Stimulated activated CD4-positive, alpha-beta T cell treated with anti-CD3 and anti-CD28 coated beads, Interleukin-2, amount 100 ng/mL, for 24 hours (primary cell): ENCODE data around the gene RTN4R.

Experiments used
- DNase-seq, 2 donors: peaks; one replicate each; pipeline ENCODE4 v3.0.0-alpha.2; 2020

The RTN4R gene

GRCh38 chr22:20213833-20214708 lies 54.0 kb downstream of the RTN4R start:
- no peak for DNase-seq

DNA sequence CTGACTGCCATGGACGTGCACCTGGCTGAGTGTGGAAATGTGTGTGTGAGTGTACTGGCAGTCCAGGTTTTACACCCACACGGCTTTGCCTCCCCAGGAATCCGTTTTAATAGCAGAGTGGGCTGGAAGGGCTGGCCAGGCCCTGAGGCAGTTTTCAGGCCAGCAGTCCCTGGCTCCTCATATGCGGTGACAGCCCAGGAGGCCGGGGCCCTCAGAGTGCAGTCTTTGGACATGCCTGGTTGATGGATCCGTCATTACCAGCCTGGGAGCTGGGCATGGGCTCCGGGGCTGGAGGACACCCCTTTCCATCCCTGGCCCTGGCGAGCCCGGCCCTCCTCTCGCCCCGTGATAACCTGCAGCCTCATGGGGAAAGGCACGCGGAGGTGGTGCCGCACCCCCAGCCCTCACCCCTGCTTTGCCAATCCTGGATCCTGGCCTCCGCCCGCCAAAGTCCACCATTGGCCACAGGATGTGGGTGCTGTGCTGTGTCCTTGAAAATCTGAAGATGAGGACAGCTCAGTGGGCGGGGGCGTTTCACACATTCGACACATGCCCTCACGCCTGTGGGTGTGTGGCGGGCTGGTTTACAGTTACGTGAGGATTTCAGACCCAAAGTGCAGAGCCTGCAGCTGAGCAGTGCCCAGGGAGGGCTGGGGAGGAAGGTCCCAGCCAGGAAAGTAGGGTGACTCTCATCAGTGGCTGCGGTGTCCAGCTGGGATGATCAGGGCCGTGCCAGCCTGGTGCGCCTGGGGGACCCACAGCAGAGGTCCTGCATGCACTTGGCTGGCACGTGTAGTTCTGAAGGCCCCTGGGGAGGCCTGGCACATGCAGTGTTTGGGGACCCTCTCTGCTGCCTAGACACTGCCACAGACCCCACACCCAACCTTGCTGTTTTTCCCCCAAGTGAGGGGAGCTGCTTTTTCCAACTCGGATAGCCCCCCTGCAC lies 55.1 kb downstream of the RTN4R start:
- no peak for DNase-seq

DNA sequence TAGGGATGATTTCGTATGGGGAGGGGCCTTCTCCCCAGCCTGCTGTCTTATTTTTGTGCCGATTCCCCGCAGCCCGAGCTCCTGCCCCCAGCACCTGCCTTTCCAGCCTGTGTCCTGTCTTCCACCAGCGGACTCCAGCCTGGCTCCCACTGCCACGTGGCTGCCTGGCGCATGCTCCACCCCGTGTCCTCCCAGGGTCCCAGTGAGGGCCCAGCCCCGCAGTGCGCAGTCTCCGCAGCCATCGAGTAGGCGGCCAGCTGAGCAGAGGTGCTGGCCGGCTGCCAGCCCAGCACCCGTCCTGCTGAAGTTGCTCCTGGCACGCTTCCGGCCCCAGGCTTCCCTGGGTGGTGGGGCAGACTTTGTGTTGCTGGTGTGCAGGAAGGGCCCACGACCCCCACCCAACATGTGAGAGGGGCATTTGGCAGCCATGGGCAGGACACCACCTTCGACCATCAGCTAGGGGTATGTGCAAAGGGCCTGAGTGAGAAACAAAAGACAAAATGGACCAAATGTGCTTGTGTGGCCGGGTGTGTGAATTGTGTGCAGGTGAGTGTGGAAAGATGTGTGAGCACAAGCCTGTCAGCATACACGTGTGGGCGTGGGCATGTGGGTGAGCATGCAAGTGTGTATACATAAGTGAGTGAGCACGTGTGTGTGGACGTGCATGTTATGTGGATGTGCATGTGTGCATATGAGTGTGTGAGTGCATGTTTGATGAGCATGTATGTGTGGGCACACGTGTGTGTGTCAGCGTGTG lies 55.9 kb downstream of the RTN4R start:
- no peak for DNase-seq

DNA sequence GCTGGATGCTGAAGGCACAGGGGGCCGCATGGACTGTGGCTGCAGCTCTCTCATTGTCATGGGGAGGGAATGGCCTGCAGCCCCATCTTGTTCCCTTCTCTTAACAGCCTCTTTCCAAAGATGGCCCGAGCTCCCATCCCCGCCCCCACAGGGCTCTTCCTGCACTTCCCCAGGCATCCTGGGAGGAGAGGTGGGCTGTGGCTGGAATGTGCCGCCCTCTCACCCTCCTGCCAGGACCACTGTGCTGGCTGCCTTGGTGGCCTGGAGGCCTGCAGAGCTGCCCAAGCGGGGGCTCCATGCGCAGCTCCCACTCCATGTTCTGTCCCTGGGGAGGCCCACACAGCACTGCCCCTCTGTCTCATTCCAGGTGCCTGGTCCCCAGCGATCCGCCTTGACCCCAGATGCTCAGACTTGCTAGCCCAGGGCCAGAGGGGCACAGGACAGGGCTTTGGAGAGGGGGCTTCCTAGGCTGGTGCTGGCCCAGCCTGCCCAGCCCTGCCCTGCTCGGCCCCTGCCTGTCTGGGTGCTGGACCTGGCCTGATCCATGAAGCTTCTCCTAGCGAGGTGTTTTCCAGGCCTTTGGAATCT lies 56.6 kb downstream of the RTN4R start:
- DNase-seq: no peak

GRCh38 chr22:20210473-20211059 lies 57.6 kb downstream of the RTN4R start:
- DNase-seq: no peak

DNA sequence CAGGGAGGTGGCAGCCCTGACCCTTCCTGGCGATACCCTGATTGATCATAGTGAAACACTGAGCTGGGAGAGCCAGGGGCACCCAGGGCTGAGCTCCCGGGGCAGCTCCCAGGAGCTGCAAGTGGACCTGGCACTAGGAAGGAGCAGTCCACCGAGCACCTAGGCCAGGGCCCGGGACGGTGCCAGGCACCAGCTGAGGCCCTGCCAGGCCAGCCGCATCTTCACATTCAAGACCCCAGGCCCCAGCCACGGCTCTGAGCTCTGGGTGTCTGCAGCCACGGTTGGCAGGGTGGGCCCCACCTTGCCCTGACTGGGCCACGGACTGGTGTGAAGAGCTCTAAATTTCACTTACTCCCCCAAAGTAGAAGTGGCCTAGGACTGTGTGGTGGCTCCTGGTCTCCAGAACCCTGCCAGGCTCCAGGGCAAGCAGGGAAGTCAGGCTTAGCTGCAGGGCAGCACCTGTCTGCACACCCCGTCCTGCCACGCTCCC lies 58.3 kb downstream of the RTN4R start:
- no peak for DNase-seq

DNA sequence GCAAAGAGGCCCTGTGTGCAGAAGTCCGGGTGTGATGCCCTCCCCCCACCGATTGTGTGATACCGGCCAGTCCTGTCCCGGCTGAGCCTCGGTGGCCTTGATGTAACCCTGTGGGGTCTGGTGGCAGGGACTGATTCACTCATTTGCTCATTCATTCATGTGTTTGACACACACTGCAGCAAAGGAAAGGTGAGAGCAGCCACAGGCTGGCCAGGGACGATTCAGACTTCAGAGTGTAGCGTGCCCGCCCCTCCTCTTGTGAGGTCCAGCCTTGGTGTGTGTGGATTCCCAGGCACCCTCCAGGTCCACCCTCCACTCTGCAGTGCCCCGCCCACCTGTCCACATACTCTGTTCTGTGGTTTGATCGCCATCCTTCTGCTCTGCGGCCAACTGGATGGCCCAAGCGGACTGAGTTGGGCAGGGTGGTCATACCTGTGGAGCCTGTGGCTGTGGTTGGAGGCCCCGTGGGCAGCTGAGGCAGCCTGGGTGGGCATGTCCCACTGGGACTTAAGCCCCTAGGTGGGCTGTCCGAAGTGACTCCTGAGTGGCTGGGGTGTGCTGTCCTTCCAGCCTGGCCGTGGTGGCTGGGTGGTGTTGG lies 59.3 kb downstream of the RTN4R start:
- DNase-seq: no peak

GRCh38 chr22:20207277-20208025 lies 60.7 kb downstream of the RTN4R start:
- DNase-seq: no peak

- DNase-seq: peak; percentile 13 to 21
Measured at GRCh38 chr22:20206709-20207215, 61.4 kb downstream of the RTN4R start.

DNA sequence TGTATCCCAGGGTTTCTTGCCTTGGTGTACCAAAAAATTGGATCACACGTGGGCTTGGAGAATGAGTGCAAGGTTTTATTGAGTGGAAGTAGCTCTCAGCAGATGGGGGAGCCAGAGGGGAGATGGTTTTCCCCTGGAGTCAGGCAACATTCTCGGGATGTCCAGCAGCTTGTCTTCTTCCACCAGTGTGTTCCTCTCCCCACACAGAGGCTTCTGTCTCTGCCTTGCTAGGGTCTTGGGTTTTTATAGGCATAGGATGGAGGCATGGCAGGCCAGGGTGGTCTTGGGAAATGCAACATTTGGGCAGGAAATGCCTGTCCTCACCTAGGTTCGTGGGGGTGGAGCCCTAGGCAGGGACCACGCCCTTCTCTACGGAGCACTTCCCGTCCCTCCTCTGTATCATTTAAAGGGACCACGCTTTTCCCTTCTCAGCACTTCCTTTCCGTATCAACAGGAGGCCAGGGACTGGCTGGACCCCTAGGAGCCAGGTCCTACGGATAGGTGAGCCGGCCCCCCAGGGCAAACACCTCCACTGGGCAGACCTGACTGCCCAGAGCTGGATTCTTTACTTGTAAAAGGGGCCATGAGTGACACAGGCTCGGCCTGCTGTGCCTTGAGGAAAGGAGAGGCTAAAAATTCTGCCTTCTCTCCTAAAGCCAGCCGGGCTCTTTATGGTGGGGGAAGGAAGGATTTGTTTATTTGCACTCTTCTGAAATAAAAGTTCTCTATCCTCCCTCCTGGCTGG lies 62.0 kb downstream of the RTN4R start:
- DNase-seq: peak; percentile 72 to 76

DNA sequence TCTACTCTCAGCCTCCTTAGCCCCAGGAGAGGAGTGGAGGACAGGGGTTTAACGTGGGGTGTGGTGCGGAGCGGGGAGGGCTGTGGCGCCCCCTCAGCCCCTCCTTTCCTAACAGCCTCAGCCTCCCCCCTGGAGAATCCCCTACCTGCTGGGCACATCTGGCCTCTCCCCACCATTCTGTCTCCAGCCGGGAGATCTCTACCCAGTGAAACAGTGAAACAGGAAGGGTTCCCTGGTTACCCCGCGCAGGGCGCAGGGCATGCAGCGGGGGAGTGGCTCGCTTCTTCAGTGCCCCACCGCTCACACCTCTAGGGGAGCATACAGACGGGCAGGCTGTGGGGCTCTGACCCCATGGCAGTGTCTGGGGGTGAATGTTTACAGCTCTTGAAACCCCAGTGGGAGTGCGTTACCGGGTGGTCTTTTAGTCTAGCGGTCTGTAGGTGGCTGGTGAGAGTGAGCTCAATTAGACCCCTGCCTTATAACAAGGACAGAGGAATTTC lies 62.6 kb downstream of the RTN4R start:
- DNase-seq: no peak

DNA sequence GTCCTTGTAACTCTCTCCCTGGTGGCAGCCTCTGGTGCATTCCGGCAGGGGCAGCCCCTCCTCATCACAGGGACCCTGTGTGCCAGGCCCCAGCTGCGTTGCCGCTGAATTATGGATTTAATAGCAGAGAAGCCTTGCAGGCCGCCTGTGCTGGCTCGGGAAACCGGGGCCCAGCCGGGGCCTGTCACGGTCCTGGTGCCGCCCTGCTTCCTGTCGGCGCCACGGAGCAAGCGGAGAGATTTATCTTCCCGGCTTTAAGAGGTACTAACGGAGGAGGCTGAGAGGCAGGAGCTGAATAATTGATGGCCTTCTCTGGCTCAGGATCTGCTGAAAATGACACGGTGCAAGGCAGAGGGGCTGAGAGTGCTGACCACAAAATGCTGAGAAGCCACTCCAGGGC lies 63.3 kb downstream of the RTN4R start:
- DNase-seq: no peak

DNA sequence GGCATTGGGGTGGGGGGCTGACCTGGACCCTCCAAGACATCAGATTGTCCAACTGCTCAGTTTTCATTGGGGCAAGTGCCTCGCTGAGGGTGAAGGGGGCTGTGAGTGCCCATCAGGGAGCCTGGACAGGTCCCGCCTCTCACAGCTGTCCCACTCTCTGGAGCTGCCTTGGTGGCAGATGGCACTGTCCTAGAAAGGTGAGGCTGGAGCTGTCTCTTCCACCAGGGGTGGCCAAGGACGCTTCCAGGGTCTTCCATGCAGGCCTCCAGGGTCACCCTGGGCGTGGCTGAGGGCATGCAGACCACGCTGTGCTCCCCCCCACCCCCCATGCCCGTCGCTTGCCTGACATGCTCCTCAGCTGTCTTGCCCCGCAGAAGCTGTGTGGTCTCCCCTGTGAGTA lies 63.8 kb downstream of the RTN4R start:
- DNase-seq: no peak

GRCh38 chr22:20203552-20204201 lies 64.4 kb downstream of the RTN4R start:
- no peak for DNase-seq

- DNase-seq: no peak
Measured at GRCh38 chr22:20203142-20203551, 65.0 kb downstream of the RTN4R start.

DNA sequence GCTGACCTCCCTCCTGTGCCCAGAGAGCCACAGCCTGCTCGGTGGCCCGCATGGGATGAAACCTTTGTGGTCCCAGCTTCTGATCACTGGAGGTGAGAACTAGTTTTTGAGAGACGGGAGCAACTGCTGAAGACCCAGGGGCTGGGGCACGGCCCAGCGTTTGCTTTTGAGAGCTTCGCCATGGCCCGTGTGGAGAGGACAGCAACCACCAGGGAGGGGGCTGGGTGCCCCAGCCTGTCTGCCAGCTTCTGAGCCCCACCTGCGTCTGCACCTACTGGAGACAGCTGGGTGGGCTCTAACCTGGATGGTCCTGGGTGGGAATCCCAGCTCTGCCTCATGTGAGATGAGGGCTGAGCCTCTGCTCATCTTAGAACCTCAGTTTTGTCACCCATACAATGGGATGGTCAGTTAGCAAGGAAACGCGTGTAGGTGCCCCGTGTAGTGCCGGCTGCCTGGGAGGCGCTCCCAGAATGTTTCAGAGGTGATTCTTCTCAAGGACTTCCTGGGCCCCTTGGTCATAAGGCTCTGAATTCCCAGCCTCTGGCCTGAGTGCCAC lies 66.2 kb downstream of the RTN4R start:
- no peak for DNase-seq

GRCh38 chr22:20199906-20200305 lies 68.2 kb downstream of the RTN4R start:
- DNase-seq: no peak

- no peak for DNase-seq
Measured at GRCh38 chr22:20199413-20199842, 68.7 kb downstream of the RTN4R start.
